DMS79 treated with DMSO at 0.1 percent for 48 hours (cell line): ENCODE measurements around the gene MND1.
"Not testable (repeated sequence)": the region's sequence is repeated elsewhere in the genome, so short reads cannot be mapped to it uniquely, and the experiment has no call there.

Source experiments
- DNase-seq: peaks from one replicate; lab custom pipeline; 2025; lab: John Stamatoyannopoulos, UW

The MND1 gene

GRCh38 chr4:153403726-153404125 is 59.2 kb downstream of the MND1 start:
- DNase-seq, result no peak

GRCh38 chr4:153407906-153408305 is 63.4 kb downstream of the MND1 start:
- no peak for DNase-seq

GRCh38 chr4:153408932-153409331 is 64.4 kb downstream of the MND1 start:
- DNase-seq, result no peak

GRCh38 chr4:153409412-153409811 is 64.9 kb downstream of the MND1 start:
- DNase-seq, result no peak

GRCh38 chr4:153409924-153410501 is 65.5 kb downstream of the MND1 start:
- no peak for DNase-seq

- DNase-seq, result no peak
These were observed 69.4 kb downstream of the MND1 start for GRCh38 chr4:153413842-153414241.

GRCh38 chr4:153416456-153416855 is 72.0 kb downstream of the MND1 start:
- DNase-seq, result not testable (repeated sequence)

GRCh38 chr4:153418121-153418520 is 73.6 kb downstream of the MND1 start:
- DNase-seq, result no peak

- no peak for DNase-seq
These were observed 74.1 kb downstream of the MND1 start for GRCh38 chr4:153418558-153418957.

- no peak for DNase-seq
These were observed 74.5 kb downstream of the MND1 start for GRCh38 chr4:153419029-153419428.

GRCh38 chr4:153419673-153420278 is 75.3 kb downstream of the MND1 start:
- DNase-seq, result no peak

GRCh38 chr4:153420361-153420760 is 75.9 kb downstream of the MND1 start:
- no peak for DNase-seq

GRCh38 chr4:153421941-153422340 is 77.5 kb downstream of the MND1 start:
- no peak for DNase-seq

- DNase-seq, result no peak
These were observed 81.9 kb downstream of the MND1 start for GRCh38 chr4:153426207-153426885.

- no peak for DNase-seq
These were observed 83.0 kb downstream of the MND1 start for GRCh38 chr4:153427363-153428071.

- DNase-seq, result no peak
These were observed 84.5 kb downstream of the MND1 start for GRCh38 chr4:153428941-153429475.

GRCh38 chr4:153432965-153433753 is 88.7 kb downstream of the MND1 start:
- no peak for DNase-seq

- DNase-seq, result no peak
These were observed 89.2 kb downstream of the MND1 start for GRCh38 chr4:153433754-153434105.

GRCh38 chr4:153434190-153434589 is 89.7 kb downstream of the MND1 start:
- DNase-seq, result no peak

- no peak for DNase-seq
These were observed 94.6 kb downstream of the MND1 start for GRCh38 chr4:153438916-153439756.

- no peak for DNase-seq
These were observed 95.3 kb downstream of the MND1 start for GRCh38 chr4:153439831-153440230.
